HG02623 (cell line): ENCODE data around the gene PAX9.

Experiments used
- ATAC-seq: cut with Tn5 transposase; IDR thresholded peaks from one replicate; pipeline ENCODE4 v1.9.1; 2021; ENCODE audit warnings: moderate library complexity; ENCODE audit not compliant: unreplicated experiment

PAX9 gene

DNA sequence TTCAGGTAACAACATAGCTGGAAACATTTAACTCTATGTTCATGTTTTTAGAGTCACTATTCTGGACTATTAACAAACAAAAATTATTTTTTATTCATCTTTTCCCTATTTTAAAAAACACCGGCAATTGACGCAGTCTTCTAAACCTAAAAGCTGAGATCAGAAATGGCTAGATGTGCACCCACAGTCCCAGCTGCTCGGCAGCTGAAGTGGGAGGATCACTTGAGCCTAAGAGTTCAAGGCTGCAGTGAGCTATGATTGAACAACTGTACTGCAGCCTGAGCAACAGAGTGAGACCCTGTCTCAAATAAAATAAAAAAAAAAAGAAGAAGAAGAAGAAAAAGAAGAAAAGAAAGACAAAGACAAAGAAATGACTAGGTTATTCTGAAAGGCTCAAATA is 64.5 kb downstream of the PAX9 start:
- no peak for ATAC-seq
